NK-92 treated with Interleukin-12 subunit alpha and Interleukin-12 subunit beta, amount 100 ng/mL, for 24 hours (cell line): ENCODE results near the gene CFAP46.

Source experiments
- DNase-seq: peaks from one replicate; lab custom pipeline; 2025; lab: John Stamatoyannopoulos, UW

Gene CFAP46

GRCh38 chr10:132942101-132943057 is at the start of gene CFAP46:
TSS of gene CFAP46 (minus strand) at chr10:132942570. CDS start at chr10:132942484, 86 bp downstream.
- DNase-seq, result no peak

- DNase-seq, result no peak
These were observed 49.5 kb upstream of the CFAP46 start for GRCh38 chr10:132991706-132992432.

- no peak for DNase-seq
These were observed 48.5 kb upstream of the CFAP46 start for GRCh38 chr10:132990684-132991545.

- no peak for DNase-seq
These were observed 47.4 kb upstream of the CFAP46 start for GRCh38 chr10:132989476-132990415.

GRCh38 chr10:132988988-132989387 is 46.6 kb upstream of the CFAP46 start:
- no peak for DNase-seq

- no peak for DNase-seq
These were observed 45.6 kb upstream of the CFAP46 start for GRCh38 chr10:132987671-132988571.

- no peak for DNase-seq
These were observed 44.6 kb upstream of the CFAP46 start for GRCh38 chr10:132986978-132987377.

GRCh38 chr10:132986576-132986975 is 44.2 kb upstream of the CFAP46 start:
- DNase-seq, result no peak

- DNase-seq, result no peak
These were observed 43.7 kb upstream of the CFAP46 start for GRCh38 chr10:132986076-132986475.

GRCh38 chr10:132985546-132985900 is 43.2 kb upstream of the CFAP46 start:
- DNase-seq, result no peak

- no peak for DNase-seq
These were observed 42.6 kb upstream of the CFAP46 start for GRCh38 chr10:132984801-132985545.

- DNase-seq, result no peak
These were observed 41.6 kb upstream of the CFAP46 start for GRCh38 chr10:132984008-132984295.

GRCh38 chr10:132983252-132984007 is 41.1 kb upstream of the CFAP46 start:
- no peak for DNase-seq

GRCh38 chr10:132982301-132982989 is 40.1 kb upstream of the CFAP46 start:
- DNase-seq, result no peak

GRCh38 chr10:132981746-132982145 is 39.4 kb upstream of the CFAP46 start:
- DNase-seq, result no peak

- DNase-seq, result no peak
These were observed 38.8 kb upstream of the CFAP46 start for GRCh38 chr10:132981173-132981555.

- no peak for DNase-seq
These were observed 38.2 kb upstream of the CFAP46 start for GRCh38 chr10:132980426-132981172.
